HPDE6-E6E7 (cell line): Measurements from ENCODE around the gene BRD3.

Source experiments
- DNase-seq: peaks from one replicate; pipeline ENCODE4 v3.0.0; 2011; ENCODE audit warnings: missing footprints; ENCODE audit errors: extremely low spot score

Gene BRD3

GRCh38 chr9:134024828-134025605, 42.8 kb downstream of the BRD3 start, which contains the start of gene BRD3OS:
Gene BRD3OS, plus strand, starts transcription at chr9:134025481. Its CDS starts 1,267 bp downstream, at chr9:134026748.
- DNase-seq: peak; percentile 87

GRCh38 chr9:134024214-134024792, 43.5 kb downstream of the BRD3 start:
- DNase-seq: no peak

- DNase-seq: no peak
Observed at GRCh38 chr9:134014946-134015345, 52.9 kb downstream of the BRD3 start.

GRCh38 chr9:134011401-134011800, 56.4 kb downstream of the BRD3 start:
- DNase-seq: no peak

- no peak for DNase-seq
Observed at GRCh38 chr9:134010310-134011173, 57.3 kb downstream of the BRD3 start.

GRCh38 chr9:134007571-134007970, 60.3 kb downstream of the BRD3 start:
- no peak for DNase-seq

- DNase-seq: no peak
Observed at GRCh38 chr9:134007150-134007549, 60.7 kb downstream of the BRD3 start.

GRCh38 chr9:134005381-134005780, 62.4 kb downstream of the BRD3 start:
- no peak for DNase-seq

- DNase-seq: no peak
Observed at GRCh38 chr9:134004881-134005280, 62.9 kb downstream of the BRD3 start.

GRCh38 chr9:134004131-134004873, 63.5 kb downstream of the BRD3 start:
- no peak for DNase-seq

GRCh38 chr9:134003237-134003636, 64.6 kb downstream of the BRD3 start:
- DNase-seq: no peak

GRCh38 chr9:134002796-134003195, 65.0 kb downstream of the BRD3 start:
- no peak for DNase-seq

GRCh38 chr9:133999851-134000265, 68.0 kb downstream of the BRD3 start:
- no peak for DNase-seq

GRCh38 chr9:133998915-133999595, 68.8 kb downstream of the BRD3 start:
- no peak for DNase-seq

- no peak for DNase-seq
Observed at GRCh38 chr9:133997584-133997983, 70.2 kb downstream of the BRD3 start.

GRCh38 chr9:133996531-133997520, 71.0 kb downstream of the BRD3 start:
- DNase-seq: no peak

- no peak for DNase-seq
Observed at GRCh38 chr9:133995012-133995896, 72.6 kb downstream of the BRD3 start.

- DNase-seq: peak; percentile 70
Observed at GRCh38 chr9:133994353-133995011, 73.3 kb downstream of the BRD3 start.
